Subcutaneous adipose tissue (tissue), 4 donors: ENCODE data around the gene COX19. TPM values are rescaled to one million over a fixed set of nuclear protein-coding genes. Genes with fewer than 3 reads are reported as not detected.

Experiments used
- total RNA-seq, 4 donors: library from RNA; depleted of rRNA; stranded (reverse); fragments of >200 nt; gene quantifications; one replicate each; pipeline ENCODE4 v1.1.0, GENCODE V29; 2016
- TF ChIP-seq, protein P1 (sequence below): fragments of 450-650 bp; IDR thresholded peaks from one replicate; pipeline ENCODE4 v1.5.1; 2016; ENCODE audit warnings: low read depth, mild to moderate bottlenecking, control low read depth, antibody characterized with exemption, moderate library complexity

The COX19 gene
- total RNA-seq, 4 donors from 2014 or later: 13.9 to 18.3 (median 14.9) TPM

DNA sequence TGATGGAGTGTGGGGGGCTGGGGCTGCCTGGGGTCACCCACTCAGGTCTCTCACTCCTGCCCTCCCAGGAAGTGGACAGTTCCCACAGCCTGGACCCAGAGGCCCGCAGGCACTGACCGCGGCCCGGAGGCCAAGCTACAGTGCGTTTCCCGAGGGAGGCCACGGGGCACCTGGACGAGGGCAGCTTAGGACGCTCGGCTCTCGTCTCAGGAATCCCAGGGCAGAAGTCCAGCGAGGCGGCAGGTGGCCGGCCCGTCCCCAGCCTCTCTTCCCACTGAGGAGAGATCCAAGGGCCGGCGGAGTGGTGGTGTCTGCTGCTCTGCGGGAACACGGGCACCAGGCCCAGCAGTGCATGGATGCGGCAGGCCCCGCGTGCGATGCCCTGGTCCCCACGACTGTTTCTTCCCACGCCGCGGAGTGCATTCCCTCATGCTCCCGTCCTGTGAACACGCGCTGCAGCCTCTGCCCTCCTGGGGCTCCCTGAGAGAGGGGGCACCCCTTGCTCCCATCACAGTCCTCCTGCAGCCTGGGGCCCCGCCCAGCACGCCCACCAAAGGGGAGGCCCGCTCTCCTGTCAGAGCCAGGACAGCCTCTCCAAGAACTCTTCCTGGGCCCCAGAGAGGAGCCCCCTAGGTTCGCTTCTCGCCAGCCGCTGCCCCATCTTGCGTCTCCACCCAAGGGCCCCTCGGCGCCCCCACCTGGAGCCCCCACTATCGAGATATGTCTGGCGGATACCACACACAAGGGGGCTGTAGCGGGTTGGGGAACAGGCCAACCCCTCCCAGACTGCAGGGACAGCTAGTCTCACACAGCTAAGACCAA is 44.7 kb upstream of the COX19 start:
- TF ChIP-seq, protein P1, sequence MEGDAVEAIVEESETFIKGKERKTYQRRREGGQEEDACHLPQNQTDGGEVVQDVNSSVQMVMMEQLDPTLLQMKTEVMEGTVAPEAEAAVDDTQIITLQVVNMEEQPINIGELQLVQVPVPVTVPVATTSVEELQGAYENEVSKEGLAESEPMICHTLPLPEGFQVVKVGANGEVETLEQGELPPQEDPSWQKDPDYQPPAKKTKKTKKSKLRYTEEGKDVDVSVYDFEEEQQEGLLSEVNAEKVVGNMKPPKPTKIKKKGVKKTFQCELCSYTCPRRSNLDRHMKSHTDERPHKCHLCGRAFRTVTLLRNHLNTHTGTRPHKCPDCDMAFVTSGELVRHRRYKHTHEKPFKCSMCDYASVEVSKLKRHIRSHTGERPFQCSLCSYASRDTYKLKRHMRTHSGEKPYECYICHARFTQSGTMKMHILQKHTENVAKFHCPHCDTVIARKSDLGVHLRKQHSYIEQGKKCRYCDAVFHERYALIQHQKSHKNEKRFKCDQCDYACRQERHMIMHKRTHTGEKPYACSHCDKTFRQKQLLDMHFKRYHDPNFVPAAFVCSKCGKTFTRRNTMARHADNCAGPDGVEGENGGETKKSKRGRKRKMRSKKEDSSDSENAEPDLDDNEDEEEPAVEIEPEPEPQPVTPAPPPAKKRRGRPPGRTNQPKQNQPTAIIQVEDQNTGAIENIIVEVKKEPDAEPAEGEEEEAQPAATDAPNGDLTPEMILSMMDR: no peak

- TF ChIP-seq, protein P1: no peak
Measured at GRCh38 chr7:1019255-1019785, 44.0 kb upstream of the COX19 start.

- TF ChIP-seq, protein P1: no peak
Measured at GRCh38 chr7:1018334-1018695, 43.0 kb upstream of the COX19 start.

DNA sequence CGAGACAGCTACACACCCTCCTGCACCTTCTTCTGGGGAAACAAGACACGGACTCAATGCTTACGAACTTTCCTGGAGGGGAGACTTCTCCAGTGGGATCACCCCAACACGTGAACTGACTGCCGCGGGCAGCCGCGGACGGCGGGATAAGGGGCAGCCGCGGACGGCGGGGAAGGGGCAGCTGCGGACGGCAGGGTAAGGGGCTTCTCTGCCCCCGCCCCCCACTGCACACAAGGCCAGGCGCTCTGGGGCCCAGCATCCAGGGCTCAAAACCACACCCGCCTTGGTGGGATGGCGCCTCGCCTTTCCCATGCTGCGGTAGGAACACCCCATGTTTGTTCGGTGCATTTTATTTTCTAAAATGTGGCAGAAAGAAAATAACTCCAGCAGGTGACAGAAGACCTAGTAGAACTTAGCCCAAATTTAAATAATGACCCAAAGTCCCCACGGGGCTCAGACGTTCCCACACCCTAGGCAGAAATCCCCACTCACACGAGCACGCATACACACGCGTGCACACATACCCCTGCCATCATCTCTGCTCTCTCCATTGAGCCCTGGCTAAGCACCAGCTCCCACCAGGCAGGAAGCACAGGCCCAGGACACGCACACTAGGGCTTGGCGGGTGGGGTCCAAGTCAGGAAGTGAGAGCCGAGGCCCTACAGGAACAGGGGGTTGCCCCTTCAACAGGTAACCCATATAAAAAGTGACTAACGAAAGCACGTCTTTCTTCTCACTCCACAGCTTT is 42.4 kb upstream of the COX19 start:
- TF ChIP-seq, protein P1: no peak

DNA sequence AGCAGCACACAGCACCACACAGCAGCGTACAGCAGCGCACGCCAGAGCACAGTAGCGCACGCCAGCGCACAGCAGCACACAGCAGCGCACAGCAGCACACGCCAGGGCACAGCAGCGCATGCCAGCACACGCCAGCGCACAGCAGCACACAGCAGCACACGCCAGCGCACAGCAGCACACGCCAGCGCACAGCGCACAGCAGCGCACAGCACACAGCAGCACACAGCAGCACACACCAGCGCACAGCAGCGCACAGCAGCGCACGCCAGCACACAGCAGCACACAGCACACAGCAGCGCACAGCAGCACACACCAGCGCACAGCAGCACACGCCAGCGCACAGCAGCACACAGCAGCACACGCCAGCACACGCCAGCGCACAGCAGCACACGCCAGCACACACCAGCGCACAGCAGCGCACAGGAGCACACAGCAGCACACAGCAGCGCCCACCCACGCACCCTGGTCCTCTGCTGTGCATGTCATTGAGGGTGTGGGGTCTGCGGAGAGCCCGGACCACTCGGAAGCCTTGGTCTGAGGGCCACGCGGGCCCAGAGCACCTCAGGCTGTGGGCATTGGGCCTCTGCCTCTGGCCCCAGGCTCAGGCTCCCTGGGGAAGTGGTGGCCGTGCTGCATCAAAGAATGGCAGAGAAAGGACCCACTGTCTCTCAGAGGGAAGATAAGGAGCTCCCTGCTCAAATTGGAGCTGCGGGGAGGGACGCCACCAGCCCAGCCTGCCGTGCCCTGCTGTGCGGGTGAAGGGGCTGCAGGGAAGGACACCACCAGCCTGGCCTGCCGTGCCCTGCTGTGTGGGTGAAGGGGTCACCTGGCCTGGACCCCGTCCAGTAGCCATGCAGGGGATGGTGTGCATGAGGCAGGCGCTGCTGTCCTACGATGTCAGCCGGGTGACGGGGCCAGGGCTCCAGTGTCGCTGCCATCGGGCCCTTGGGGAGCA is 41.5 kb upstream of the COX19 start:
- TF ChIP-seq, protein P1: no peak

DNA sequence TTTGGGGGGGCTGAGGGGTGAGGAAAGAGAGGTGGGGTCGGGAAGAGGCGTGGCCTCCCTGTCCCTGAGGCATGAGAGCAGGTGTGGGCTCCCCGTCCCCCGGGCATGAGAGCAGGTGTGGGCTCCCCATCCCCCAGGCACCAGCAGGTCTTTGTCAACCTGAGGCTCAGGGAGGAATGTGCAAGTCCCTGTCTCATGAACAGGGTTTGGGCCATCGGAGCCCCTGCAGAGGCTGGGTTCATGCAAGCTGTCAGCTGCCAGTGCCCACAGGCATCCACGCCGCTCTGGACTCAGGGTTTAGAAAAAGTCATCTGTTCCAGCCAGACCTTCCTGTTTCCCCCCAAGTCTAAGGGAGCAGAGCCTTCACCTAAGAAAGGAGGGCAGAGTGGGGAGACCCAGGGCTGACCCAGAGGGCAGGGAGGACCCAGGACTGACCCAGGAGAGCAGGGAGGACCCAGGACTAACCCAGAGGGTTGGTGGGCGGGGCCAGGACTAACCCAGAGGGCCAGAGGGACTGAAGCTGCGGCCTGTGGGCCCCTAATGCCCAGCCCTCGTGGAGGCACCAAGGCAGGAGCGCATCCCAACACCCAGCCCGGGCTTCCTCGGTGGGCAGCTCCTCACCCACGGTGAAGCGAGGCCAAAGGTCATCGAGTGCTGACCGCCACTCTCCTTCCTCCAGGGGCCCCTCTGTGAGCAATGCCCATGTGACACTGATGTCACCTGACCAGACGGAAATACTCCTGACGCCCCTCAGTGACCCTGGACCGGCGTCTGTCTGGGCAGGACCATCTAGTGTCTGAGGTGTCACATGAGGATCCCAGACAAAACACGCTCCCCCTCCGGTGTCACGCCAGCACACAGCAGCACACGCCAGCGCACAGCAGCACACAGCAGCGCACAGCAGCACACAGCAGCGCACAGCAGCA is 40.1 kb upstream of the COX19 start:
- TF ChIP-seq, protein P1: no peak
